Measurements from ENCODE around the gene SLC13A5.

SLC13A5 gene

DNA sequence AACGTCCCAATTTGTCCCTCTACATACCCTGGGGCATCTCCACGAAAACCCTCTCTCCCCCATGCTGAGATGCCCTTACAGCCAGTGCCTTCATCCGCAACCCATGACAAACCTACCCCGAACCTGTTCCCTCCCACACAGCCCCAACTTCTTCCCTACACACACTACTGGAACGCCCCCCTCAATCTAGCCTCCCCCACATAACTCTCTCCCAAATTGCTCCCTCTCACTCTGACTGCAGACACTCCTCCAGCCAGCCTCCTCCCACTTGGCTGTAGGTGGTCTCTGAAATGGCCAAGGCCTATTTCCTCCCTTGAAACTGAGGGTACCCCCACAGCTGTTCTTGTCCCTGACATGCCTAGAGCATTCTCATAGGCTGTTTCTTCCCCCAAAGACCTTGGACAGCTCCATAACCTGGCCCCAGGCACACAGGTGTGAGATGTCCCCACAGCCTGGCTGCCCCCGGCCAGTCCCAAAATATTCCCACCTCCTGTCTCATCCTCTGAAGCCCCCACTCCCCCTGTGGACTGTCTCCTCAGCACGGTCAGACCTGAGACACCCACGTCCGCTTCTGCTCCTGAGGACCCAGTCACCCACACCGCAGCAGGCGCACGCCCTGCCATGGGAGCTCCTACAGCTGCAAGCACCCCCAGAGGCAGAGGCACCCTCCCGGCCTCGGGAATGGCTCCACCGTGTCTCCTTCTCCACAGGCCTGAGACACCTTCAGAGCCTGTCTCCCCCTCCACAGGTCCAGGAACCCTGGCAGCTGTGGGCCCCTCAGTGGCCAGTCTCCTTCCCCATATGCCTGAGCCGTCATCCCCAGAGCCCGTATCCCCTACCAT, 76.3 kb downstream of the SLC13A5 start:
- DNase-seq = no peak

DNA sequence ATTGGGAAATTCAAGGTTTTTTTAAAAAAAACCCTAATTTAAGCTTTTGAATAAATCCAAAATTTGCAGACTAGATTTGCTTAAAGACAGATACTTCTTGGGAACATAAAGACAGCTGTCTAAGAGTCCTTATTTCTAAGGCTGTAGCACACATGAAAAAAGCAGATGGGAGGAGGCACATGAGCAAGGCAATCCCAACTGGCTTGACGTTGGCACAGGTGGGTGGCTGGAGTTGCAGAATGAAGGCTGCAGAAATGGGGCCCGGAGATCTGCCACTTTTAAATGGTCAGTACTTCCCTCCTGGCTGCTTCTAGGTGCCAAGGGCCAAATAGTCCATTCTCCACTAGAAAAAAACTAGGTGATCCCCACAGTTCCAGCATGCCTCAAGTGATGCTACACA, 77.1 kb downstream of the SLC13A5 start:
- no peak for DNase-seq
